Measurements from ENCODE around the gene ASPSCR1.

DNA sequence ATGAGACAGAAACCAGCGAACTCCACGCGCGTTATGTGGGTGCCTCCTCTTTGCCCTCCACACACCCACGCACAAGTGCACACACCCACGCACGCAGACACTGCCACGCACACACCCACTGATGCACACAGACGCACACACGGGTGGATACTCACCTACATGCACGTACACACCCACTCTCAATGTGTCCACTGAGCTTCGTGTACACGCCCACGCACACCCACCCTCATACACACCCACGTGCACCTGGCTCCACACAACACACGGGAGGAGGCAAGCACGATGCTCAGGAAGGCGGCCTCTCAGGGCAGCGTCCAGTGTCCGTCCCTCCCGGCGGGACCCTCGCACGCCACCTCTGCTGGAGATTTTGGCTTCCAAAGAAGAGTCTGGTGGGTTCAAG is 70.0 kb downstream of the ASPSCR1 start:
- TF ChIP-seq, protein P1, sequence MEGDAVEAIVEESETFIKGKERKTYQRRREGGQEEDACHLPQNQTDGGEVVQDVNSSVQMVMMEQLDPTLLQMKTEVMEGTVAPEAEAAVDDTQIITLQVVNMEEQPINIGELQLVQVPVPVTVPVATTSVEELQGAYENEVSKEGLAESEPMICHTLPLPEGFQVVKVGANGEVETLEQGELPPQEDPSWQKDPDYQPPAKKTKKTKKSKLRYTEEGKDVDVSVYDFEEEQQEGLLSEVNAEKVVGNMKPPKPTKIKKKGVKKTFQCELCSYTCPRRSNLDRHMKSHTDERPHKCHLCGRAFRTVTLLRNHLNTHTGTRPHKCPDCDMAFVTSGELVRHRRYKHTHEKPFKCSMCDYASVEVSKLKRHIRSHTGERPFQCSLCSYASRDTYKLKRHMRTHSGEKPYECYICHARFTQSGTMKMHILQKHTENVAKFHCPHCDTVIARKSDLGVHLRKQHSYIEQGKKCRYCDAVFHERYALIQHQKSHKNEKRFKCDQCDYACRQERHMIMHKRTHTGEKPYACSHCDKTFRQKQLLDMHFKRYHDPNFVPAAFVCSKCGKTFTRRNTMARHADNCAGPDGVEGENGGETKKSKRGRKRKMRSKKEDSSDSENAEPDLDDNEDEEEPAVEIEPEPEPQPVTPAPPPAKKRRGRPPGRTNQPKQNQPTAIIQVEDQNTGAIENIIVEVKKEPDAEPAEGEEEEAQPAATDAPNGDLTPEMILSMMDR (IDR thresholded peaks at IDR 0.05), result no peak
- TF ChIP-seq POLR2A (IDR thresholded peaks at IDR 0.05), result no peak
